Naive thymus-derived CD8-positive, alpha-beta T cell (primary cell): ENCODE measurements around the gene PCMT1. TPM values are rescaled to one million over a fixed set of nuclear protein-coding genes. Genes with fewer than 3 reads are reported as not detected.
A peak's percentile ranks its signal among the peaks of the same experiment; 100 is the strongest.
"Not testable (repeated sequence)": the region's sequence is repeated elsewhere in the genome, so short reads cannot be mapped to it uniquely, and the experiment has no call there.

Experiments used
- ATAC-seq, 2 donors: fragments of 150-1000 bp; cut with Tn5 transposase in 1 of 2; sonication (Bioruptor Pico), chemical (Tn5 transposase) in 1 of 2; 1 replicate in 1 of 2; 2 replicates in 1 of 2; pipeline ENCODE4 v1.10.0; 2021; ENCODE audit warnings: mild to moderate bottlenecking in 2 of 2, moderate library complexity in 2 of 2
- POLR2A ChIA-PET: fragments of 350-600 bp; sonication (Branson Sonifier 250); formaldehyde crosslinking; loops from one replicate; lab custom pipeline; 2021; ENCODE audit warnings: antibody characterized with exemption; lab: Charles Lee
- DNase-seq, 10 donors: peaks; one replicate each; pipeline versions ENCODE4 v3.0.0 to v3.0.0-alpha.2; 2020 to 2022
- H3K27ac Mint-ChIP-seq, 10 donors: one replicate each; pipeline ENCODE4 v1.8.0; 2020 to 2022; ENCODE audit warnings: mild to moderate bottlenecking in 10 of 10, mixed read lengths in 10 of 10, moderate library complexity in 4 of 10, inconsistent platforms in 1 of 10
- H3K27me3 Mint-ChIP-seq, 5 donors: one replicate each; pipeline ENCODE4 v1.8.0; 2021 to 2022; ENCODE audit warnings: mixed read lengths in 5 of 5
- H3K36me3 Mint-ChIP-seq, 3 donors: one replicate each; pipeline ENCODE4 v1.8.0; 2020 to 2022; ENCODE audit warnings: mixed read lengths in 3 of 3, mild to moderate bottlenecking in 2 of 3, inconsistent platforms in 1 of 3
- H3K4me1 Mint-ChIP-seq, 4 donors: one replicate each; pipeline ENCODE4 v1.8.0; 2021 to 2022; ENCODE audit warnings: mixed read lengths in 4 of 4
- H3K4me3 Mint-ChIP-seq, 10 donors: one replicate each; pipeline ENCODE4 v1.8.0; 2020 to 2022; ENCODE audit warnings: mild to moderate bottlenecking in 10 of 10, mixed read lengths in 10 of 10, moderate library complexity in 6 of 10, inconsistent platforms in 1 of 10
- H3K9me3 Mint-ChIP-seq, 9 donors: one replicate each; pipeline ENCODE4 v1.8.0; 2020 to 2022; ENCODE audit warnings: mixed read lengths in 9 of 9, mild to moderate bottlenecking in 3 of 9, inconsistent platforms in 1 of 9, moderate library complexity in 1 of 9
- polyA plus RNA-seq, 3 donors: library from polyadenylated mRNA; unstranded; fragments of 300-500 nt; fragmentation: Illumina TruSeq; gene quantifications; one replicate each; pipeline ENCODE4 v1.2.3, GENCODE V29; 2021
- total RNA-seq, 8 experiments: library from RNA in 2 of 8; stranded (reverse) in 2 of 8; gene quantifications; one replicate each; pipeline ENCODE4 v1.2.3 and lab custom pipeline; 2021 to 2026

The PCMT1 gene
- total and polyA plus RNA-seq, 5 experiments from 2014 or later = 53.4 to 148 (median 141) TPM

GRCh38 chr6:149751920-149752319 lies 2.4 kb downstream of the PCMT1 start:
- not testable (repeated sequence) for ATAC-seq, H3K27me3 Mint-ChIP-seq, H3K36me3 Mint-ChIP-seq, DNase-seq, H3K9me3 Mint-ChIP-seq
- H3K4me3 Mint-ChIP-seq = peak overlapping the region in 5 of 10 donors; percentile 7 to 68 (median 22)
- peak overlapping the region in 1 of 10 donors; percentile 50 for H3K27ac Mint-ChIP-seq
- POLR2A ChIA-PET = interaction anchor here (0.6 to 0.7 kb wide), 2 partner anchors 19 to 34 kb away, joined by 4 to 5 read pairs; no protein-coding TSS in a partner anchor
- H3K4me1 Mint-ChIP-seq = peaks cover 8 to 47% (median 32%) of the 10 kb centered on the region in 4 donors

- POLR2A ChIA-PET = interaction anchor here (0.7 kb wide), 1 partner anchor 35 kb away, joined by 5 read pairs; no protein-coding TSS in a partner anchor
- Mint-ChIP-seq H3K27me3 (no peaks in the 10 kb centered on the region), H3K36me3 (peaks cover 0 to 12% (median 0%) of the 10 kb centered on the region in 3 donors)
Measured at GRCh38 chr6:149752600-149753373, 3.2 kb downstream of the PCMT1 start.

GRCh38 chr6:149753374-149753637 lies 3.8 kb downstream of the PCMT1 start:
- H3K4me3 Mint-ChIP-seq, ATAC-seq, POLR2A ChIA-PET, H3K27me3 Mint-ChIP-seq, DNase-seq, H3K9me3 Mint-ChIP-seq: not testable (repeated sequence)
- Mint-ChIP-seq H3K27ac (peak overlapping the region in 1 of 10 donors; percentile 38), H3K4me1 (peaks cover 4 to 44% (median 29%) of the 10 kb centered on the region in 4 donors), H3K36me3 (peaks cover 0 to 13% (median 0%) of the 10 kb centered on the region in 3 donors)

More at GRCh38 chr6:149752600-149753373, 3.2 kb downstream of the PCMT1 start:
- ATAC-seq = no peak
- DNase-seq = no peak
- Mint-ChIP-seq H3K4me1 (peaks cover 4 to 44% (median 29%) of the 10 kb centered on the region in 4 donors), H3K4me3 (peak overlapping the region in 2 of 10 donors; percentile 18 to 67), H3K27ac (no peak overlapping the region), H3K9me3 (no peaks in the 10 kb centered on the region)

DNA sequence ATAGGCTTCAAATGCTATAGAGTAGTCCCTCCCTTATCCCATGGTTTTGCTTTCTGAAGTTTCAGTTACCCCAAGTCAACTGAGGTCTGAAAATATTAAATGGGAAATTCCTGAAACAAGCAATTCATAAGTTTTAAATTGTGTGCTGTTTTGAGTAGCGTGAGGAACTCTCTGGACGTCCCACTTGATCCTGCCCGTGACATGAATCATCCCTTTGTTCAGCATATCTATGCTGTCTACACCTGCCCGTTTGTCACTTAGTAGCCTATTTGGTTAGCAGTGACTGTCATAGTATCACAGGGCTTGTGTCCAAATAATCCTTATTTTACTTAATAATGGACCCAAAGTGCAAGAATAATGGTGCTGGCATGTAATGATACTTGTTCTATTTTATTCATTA lies 5.0 kb downstream of the PCMT1 start:
- ATAC-seq (no peak), DNase-seq (no peak)
- Mint-ChIP-seq H3K4me3 (no peak overlapping the region), H3K4me1 (peaks cover 4 to 44% (median 28%) of the 10 kb centered on the region in 4 donors), H3K27ac (no peak overlapping the region), H3K36me3 (peaks cover 0 to 23% (median 3%) of the 10 kb centered on the region in 3 donors), H3K9me3 (no peaks in the 10 kb centered on the region), H3K27me3 (no peaks in the 10 kb centered on the region)
- POLR2A ChIA-PET = no interaction called here

GRCh38 chr6:149755300-149756260 lies 6.0 kb downstream of the PCMT1 start:
- H3K4me3 Mint-ChIP-seq = no peak overlapping the region
- no peaks in the 10 kb centered on the region for H3K9me3 Mint-ChIP-seq
- POLR2A ChIA-PET = interaction anchor here (0.5 kb wide), 1 partner anchor 14 kb away, joined by 5 read pairs; no protein-coding TSS in a partner anchor
- ATAC-seq (no peak), DNase-seq (no peak)
- H3K27ac Mint-ChIP-seq = peak overlapping the region in 1 of 10 donors; percentile 66
- peaks cover 11 to 48% (median 33%) of the 10 kb centered on the region in 4 donors for H3K4me1 Mint-ChIP-seq
- H3K36me3 Mint-ChIP-seq = peaks cover 0 to 34% (median 7%) of the 10 kb centered on the region in 3 donors
- H3K27me3 Mint-ChIP-seq = no peaks in the 10 kb centered on the region

DNA sequence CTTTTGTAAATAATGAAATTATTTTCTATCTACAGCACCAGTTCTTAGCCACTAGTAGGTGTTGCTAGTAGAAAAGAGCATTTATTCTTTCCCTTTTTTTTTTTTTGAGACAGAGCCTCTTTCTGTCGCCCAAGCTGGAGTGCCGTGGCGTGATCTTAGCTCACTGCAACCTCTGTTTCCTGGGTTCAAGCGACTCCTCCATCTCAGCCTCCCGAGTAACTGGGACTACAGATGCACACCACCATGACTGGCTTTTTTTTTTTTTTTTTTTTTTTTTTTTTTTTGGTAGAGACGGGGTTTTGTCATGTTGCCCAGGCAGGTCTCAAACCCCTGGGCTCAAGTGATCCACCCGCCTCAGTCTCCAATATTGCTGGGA lies 6.7 kb downstream of the PCMT1 start:
- DNase-seq (no peak), ATAC-seq (no peak)
- Mint-ChIP-seq H3K36me3 (peaks cover 0 to 38% (median 7%) of the 10 kb centered on the region in 3 donors), H3K27me3 (no peaks in the 10 kb centered on the region), H3K4me3 (no peak overlapping the region), H3K4me1 (peaks cover 14 to 48% (median 32%) of the 10 kb centered on the region in 4 donors), H3K27ac (peak overlapping the region in 1 of 10 donors; percentile 13), H3K9me3 (no peaks in the 10 kb centered on the region)
- POLR2A ChIA-PET = interaction anchor here (0.5 kb wide), 1 partner anchor 13 kb away, joined by 5 read pairs; no protein-coding TSS in a partner anchor

- ATAC-seq (no peak), DNase-seq (no peak)
- Mint-ChIP-seq H3K27me3 (no peaks in the 10 kb centered on the region), H3K27ac (peak overlapping the region in 1 of 10 donors; percentile 18), H3K4me1 (peaks cover 18 to 35% (median 28%) of the 10 kb centered on the region in 4 donors), H3K36me3 (peaks cover 6 to 50% (median 17%) of the 10 kb centered on the region in 3 donors), H3K9me3 (peaks cover 0 to 9% (median 2%) of the 10 kb centered on the region in 9 donors), H3K4me3 (no peak overlapping the region)
- POLR2A ChIA-PET = no interaction called here
Measured at GRCh38 chr6:149761438-149761837, 11.9 kb downstream of the PCMT1 start.

- H3K36me3 Mint-ChIP-seq = peaks cover 10 to 55% (median 21%) of the 10 kb centered on the region in 3 donors
- no peak for DNase-seq
- H3K4me1 Mint-ChIP-seq = peaks cover 20 to 34% (median 28%) of the 10 kb centered on the region in 4 donors
- peak overlapping the region in 1 of 10 donors; percentile 46 for H3K27ac Mint-ChIP-seq
- H3K4me3 Mint-ChIP-seq = no peak overlapping the region
- POLR2A ChIA-PET = no interaction called here
- no peak for ATAC-seq
- no peaks in the 10 kb centered on the region for H3K27me3 Mint-ChIP-seq
- peaks cover 0 to 16% (median 2%) of the 10 kb centered on the region in 9 donors for H3K9me3 Mint-ChIP-seq
Measured at GRCh38 chr6:149763866-149764265, 14.3 kb downstream of the PCMT1 start.

DNA sequence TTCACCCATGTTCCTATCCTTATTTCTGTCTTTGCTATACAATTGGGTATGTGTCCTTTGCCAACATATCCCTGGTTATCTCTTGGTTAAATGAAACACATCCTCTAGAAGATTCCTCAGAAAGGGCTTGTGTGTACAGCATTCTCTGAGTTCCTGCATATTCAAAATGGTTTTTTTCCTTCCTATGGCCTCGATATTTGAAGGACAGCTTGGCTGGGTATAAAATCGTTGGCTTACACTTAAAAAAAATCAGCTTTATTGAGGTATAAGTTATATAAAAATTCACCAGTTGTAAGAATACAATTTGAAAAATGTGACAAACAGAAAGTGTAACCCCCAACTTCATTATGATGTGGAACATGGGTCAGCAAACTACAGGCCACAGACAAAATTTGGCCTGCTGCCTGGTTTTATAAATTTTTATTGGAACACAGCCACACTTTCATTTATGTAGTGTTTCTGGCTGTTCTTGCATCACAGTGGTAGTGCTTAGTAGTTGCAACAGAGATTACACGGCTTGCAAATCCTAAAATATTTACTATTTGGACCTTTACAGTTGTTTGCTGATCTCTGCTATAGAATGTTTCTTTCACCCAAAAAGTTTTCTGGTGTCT lies 16.7 kb downstream of the PCMT1 start:
- POLR2A ChIA-PET = no interaction called here
- Mint-ChIP-seq H3K27ac (peak overlapping the region in 1 of 10 donors; percentile 29), H3K4me1 (peaks cover 12 to 35% (median 21%) of the 10 kb centered on the region in 4 donors), H3K36me3 (peaks cover 10 to 53% (median 19%) of the 10 kb centered on the region in 3 donors), H3K9me3 (peaks cover 0 to 16% (median 2%) of the 10 kb centered on the region in 9 donors), H3K4me3 (no peak overlapping the region), H3K27me3 (no peaks in the 10 kb centered on the region)
- no peak for DNase-seq
- no peak for ATAC-seq

GRCh38 chr6:149769676-149770075 lies 20.1 kb downstream of the PCMT1 start:
- POLR2A ChIA-PET = interaction anchor here (0.7 kb wide), 1 partner anchor 13 kb away, joined by 5 read pairs; no protein-coding TSS in a partner anchor
- H3K4me3 Mint-ChIP-seq = no peak overlapping the region
- no peaks in the 10 kb centered on the region for H3K27me3 Mint-ChIP-seq
- peaks cover 10 to 63% (median 16%) of the 10 kb centered on the region in 3 donors for H3K36me3 Mint-ChIP-seq
- no peak for DNase-seq
- no peak for ATAC-seq
- peak overlapping the region in 2 of 10 donors; percentile 1 to 53 for H3K27ac Mint-ChIP-seq
- H3K4me1 Mint-ChIP-seq = peaks cover 4 to 17% (median 10%) of the 10 kb centered on the region in 4 donors
- H3K9me3 Mint-ChIP-seq = peaks cover 0 to 16% (median 2%) of the 10 kb centered on the region in 9 donors

DNA sequence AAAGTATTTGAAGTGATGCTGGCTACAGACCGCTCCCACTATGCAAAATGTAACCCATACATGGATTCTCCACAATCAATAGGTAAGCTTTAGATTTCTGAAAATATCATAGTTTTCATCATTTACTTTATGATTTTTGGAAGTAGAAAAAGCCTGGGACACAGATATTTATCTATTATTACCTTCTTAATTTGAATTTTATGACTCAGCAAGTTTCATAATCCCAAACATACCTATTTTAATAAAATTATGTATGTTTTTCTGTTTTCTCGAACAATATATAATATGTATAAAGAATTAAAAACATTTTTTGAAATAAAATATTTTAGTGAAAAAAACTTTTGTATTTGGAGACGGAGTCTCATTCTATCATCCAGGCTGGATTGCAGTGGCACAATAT lies 21.6 kb downstream of the PCMT1 start:
- Mint-ChIP-seq H3K4me3 (no peak overlapping the region), H3K27me3 (no peaks in the 10 kb centered on the region), H3K36me3 (peaks cover 6 to 72% (median 12%) of the 10 kb centered on the region in 3 donors), H3K4me1 (peaks cover 4 to 17% (median 8%) of the 10 kb centered on the region in 4 donors), H3K9me3 (peaks cover 0 to 9% (median under 1%) of the 10 kb centered on the region in 9 donors), H3K27ac (peak overlapping the region in 1 of 10 donors; percentile 7)
- DNase-seq (no peak), ATAC-seq (no peak)
- POLR2A ChIA-PET = interaction anchor here (0.6 kb wide), 1 partner anchor 20 kb away, joined by 4 read pairs; no protein-coding TSS in a partner anchor

DNA sequence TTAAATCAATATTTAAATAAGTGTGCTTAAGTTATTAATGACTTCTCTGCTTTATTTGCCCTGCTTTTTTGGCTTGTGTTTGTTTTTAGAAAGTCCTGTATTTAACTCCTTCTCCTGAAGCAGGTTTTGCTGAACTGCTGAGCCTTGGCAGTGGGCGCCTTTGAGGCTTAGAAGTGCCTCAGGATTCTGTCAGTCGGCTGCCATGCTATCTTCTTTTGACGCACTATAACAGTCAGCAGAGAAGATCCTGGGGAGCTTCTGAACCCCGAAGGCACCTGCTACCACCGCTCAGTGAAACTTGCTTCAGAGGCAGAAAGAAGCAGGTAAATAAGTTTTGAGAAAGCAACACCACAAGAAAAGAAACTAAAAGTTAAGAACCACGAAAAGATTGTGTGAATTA lies 22.4 kb downstream of the PCMT1 start:
- POLR2A ChIA-PET = no interaction called here
- H3K36me3 Mint-ChIP-seq = peaks cover 0 to 70% (median 5%) of the 10 kb centered on the region in 3 donors
- H3K4me1 Mint-ChIP-seq = peaks cover 1 to 12% (median 7%) of the 10 kb centered on the region in 4 donors
- H3K27me3 Mint-ChIP-seq = no peaks in the 10 kb centered on the region
- peaks cover 0 to 2% (median 0%) of the 10 kb centered on the region in 9 donors for H3K9me3 Mint-ChIP-seq
- no peak for ATAC-seq
- no peak overlapping the region for H3K27ac Mint-ChIP-seq
- no peak for DNase-seq
- H3K4me3 Mint-ChIP-seq = no peak overlapping the region
